K562 (cell line): Measurements from ENCODE around the gene FYB1. TPM values are rescaled to one million over a fixed set of nuclear protein-coding genes. Genes with fewer than 3 reads are reported as not detected.

ENCODE experiments used
- ARID1B ChIP-seq: fragments of 450-650 bp; IDR thresholded peaks from 2 replicates; pipeline ENCODE4 v1.6.1; 2016; ENCODE audit warnings: antibody characterized with exemption, mild to moderate bottlenecking, inconsistent platforms
- ARID4B ChIP-seq: sonication (generic); formaldehyde crosslinking; IDR thresholded peaks from 2 replicates; pipeline ENCODE4 v1.8.0; 2022; ENCODE audit warnings: mild to moderate bottlenecking, missing genetic modification reagents
- CLOCK ChIP-seq: fragments of 250-450 bp; sonication (Bioruptor Pico); IDR thresholded peaks from 2 replicates; pipeline ENCODE4 v1.4.0; 2020; ENCODE audit warnings: mild to moderate bottlenecking, moderate library complexity, borderline replicate concordance
- DACH1 ChIP-seq: fragments of 450-650 bp; IDR thresholded peaks from 2 replicates; pipeline ENCODE4 v1.6.1; 2018; ENCODE audit not compliant: partially characterized antibody
- ELF2 ChIP-seq: fragments of 250-450 bp; sonication (Bioruptor Pico); IDR thresholded peaks from 2 replicates; pipeline ENCODE4 v1.5.0; 2021; ENCODE audit warnings: mild to moderate bottlenecking
- HDAC6 ChIP-seq: IDR thresholded peaks from 2 replicates; pipeline ENCODE4 v1.6.1; 2012; ENCODE audit warnings: low read depth, mild to moderate bottlenecking, control low read depth, inconsistent platforms, low read length, moderate library complexity
- HSF4 ChIP-seq: fragments of 250-450 bp; sonication (Bioruptor Pico); IDR thresholded peaks from 2 replicates; pipeline ENCODE4 v2.1.2; 2022; ENCODE audit warnings: mild to moderate bottlenecking, moderate library complexity, borderline replicate concordance
- OTX1 ChIP-seq: fragments of 450-650 bp; formaldehyde crosslinking; IDR thresholded peaks from 2 replicates; pipeline ENCODE4 v1.4.0; 2022; ENCODE audit warnings: mild to moderate bottlenecking
- SP2 ChIP-seq: IDR thresholded peaks from 2 replicates; pipeline ENCODE4 v1.6.1; 2011; ENCODE audit warnings: mild to moderate bottlenecking, low read depth, low read length, moderate library complexity; ENCODE audit not compliant: poor library complexity, severe bottlenecking; ENCODE audit errors: extremely low read depth
- TEAD2 ChIP-seq: fragments of 450-650 bp; IDR thresholded peaks from 2 replicates; pipeline ENCODE4 v1.6.1; 2016; ENCODE audit warnings: missing genetic modification characterization, control low read depth, missing compliant biosample characterization
- XRCC3 ChIP-seq: fragments of 450-650 bp; IDR thresholded peaks from 2 replicates; pipeline ENCODE4 v1.6.1; 2017; ENCODE audit warnings: mild to moderate bottlenecking, moderate library complexity
- ZNF311 ChIP-seq: fragments of 250-450 bp; sonication (Bioruptor Pico); IDR thresholded peaks from 2 replicates; pipeline ENCODE4 v1.4.0; 2020; ENCODE audit warnings: mild to moderate bottlenecking, moderate library complexity
- ZNF395 ChIP-seq: fragments of 200-800 bp; sonication (Bioruptor generic); IDR thresholded peaks from 2 replicates; pipeline ENCODE4 v1.6.1; 2017; ENCODE audit warnings: missing genetic modification characterization, missing compliant biosample characterization
- ZNF609 ChIP-seq: sonication (generic); formaldehyde crosslinking; IDR thresholded peaks from 2 replicates; pipeline ENCODE4 v1.8.1; 2023; ENCODE audit warnings: missing genetic modification reagents, mild to moderate bottlenecking, borderline replicate concordance
- polyA plus RNA-seq, 8 experiments: library from polyadenylated mRNA; depleted of rRNA in 4 of 8; stranded (reverse) in 5 of 8; unstranded in 3 of 8; fragments of >200 nt; fragmentation: Nextera tagmentation in 2 of 8; fragmentation: Illumina TruSeq in 1 of 8; extraction: Ambion mirVana in 2 of 8; extraction: Trizol in 1 of 8; gene quantifications; 2 replicates each; pipeline versions ENCODE4 v1.2.1 to v1.2.3, GENCODE V29; 2011 to 2014; ENCODE audit warnings: inconsistent platforms in 1 of 8, missing spikeins in 1 of 8
- total RNA-seq, 7 experiments: library from RNA; depleted of rRNA in 6 of 7; stranded (reverse); fragments of >200 nt in 6 of 7; fragmentation: Illumina TruSeq in 2 of 7; extraction: Trizol in 2 of 7; gene quantifications; 2 replicates each; pipeline versions ENCODE4 v1.2.1 to v1.2.3, GENCODE V29; 2011 to 2021; ENCODE audit warnings: low replicate concordance in 1 of 7

The FYB1 gene
- total and polyA plus RNA-seq, 9 of the 15 experiments (the other 6 are each of a cell fraction or from before 2014, with no cell fraction given) = 4.7 to 31.5 (median 9.7) TPM

- TF ChIP-seq ARID4B (no peak), ELF2 (CRISPR knock-in tag) (no peak), OTX1 (CRISPR knock-in tag) (no peak), DACH1 (no peak), CLOCK (CRISPR knock-in tag) (no peak), ZNF395 (peak; percentile 95), SP2 (no peak), HSF4 (CRISPR knock-in tag) (peak; percentile 66; the same call in 1 of the 2 replicates), ZNF609 (no peak), TEAD2 (tag) (peak; percentile 79), ZNF311 (CRISPR knock-in tag) (peak; percentile 99), ARID1B (no peak), XRCC3 (no peak), HDAC6 (no peak)
Measured at GRCh38 chr5:39149966-39150365, 69.4 kb downstream of the FYB1 start (continued).
